ENCODE measurements around the gene PSMC2. TPM values are rescaled to one million over a fixed set of nuclear protein-coding genes. Genes with fewer than 3 reads are reported as not detected.

Gene PSMC2
- polyA plus RNA-seq, 1 donor (not counting 4 experiments of a cell fraction or from before 2014, with no cell fraction given), result 240 TPM

DNA sequence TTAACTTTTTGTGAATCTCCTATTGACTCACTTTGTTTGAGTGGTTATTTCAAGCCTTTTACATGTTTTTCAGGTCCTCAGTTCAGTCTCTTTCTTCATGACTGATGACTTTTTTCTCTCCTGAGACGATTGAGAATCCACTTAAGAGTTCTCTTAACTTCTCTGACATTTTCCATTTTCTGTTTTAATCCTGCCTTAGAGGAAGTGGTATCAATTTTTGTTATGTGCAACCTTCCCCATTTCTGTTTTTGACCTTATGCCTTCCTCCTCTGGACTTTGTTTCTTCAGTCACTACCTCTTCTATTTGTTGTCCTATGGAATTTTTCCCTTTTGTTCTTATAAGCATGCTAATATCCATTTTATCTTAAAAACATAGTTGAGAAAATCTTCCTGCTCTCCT is 2.4 kb downstream of the PSMC2 start:
- peaks cover 18% of the 10 kb centered on the region for H3K4me1 ChIP-seq (ENCODE audit: control insufficient read depth, extremely low read depth, insufficient read depth, low read length)
- TF ChIP-seq, protein P1, sequence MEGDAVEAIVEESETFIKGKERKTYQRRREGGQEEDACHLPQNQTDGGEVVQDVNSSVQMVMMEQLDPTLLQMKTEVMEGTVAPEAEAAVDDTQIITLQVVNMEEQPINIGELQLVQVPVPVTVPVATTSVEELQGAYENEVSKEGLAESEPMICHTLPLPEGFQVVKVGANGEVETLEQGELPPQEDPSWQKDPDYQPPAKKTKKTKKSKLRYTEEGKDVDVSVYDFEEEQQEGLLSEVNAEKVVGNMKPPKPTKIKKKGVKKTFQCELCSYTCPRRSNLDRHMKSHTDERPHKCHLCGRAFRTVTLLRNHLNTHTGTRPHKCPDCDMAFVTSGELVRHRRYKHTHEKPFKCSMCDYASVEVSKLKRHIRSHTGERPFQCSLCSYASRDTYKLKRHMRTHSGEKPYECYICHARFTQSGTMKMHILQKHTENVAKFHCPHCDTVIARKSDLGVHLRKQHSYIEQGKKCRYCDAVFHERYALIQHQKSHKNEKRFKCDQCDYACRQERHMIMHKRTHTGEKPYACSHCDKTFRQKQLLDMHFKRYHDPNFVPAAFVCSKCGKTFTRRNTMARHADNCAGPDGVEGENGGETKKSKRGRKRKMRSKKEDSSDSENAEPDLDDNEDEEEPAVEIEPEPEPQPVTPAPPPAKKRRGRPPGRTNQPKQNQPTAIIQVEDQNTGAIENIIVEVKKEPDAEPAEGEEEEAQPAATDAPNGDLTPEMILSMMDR (optimal IDR thresholded peaks at IDR 0.05 in 1 of 3, IDR thresholded peaks at IDR 0.05 in 1 of 3, conservative IDR thresholded peaks at IDR 0.05 in 1 of 3; ENCODE audit: extremely low read depth in 1 of 3, insufficient read depth in 2 of 3, low read length in 3 of 3), result no peak
- TF ChIP-seq EZH2 (IDR thresholded peaks at IDR 0.05; ENCODE audit: low read length), result no peak
- no peaks in the 10 kb centered on the region for H3K9me3 ChIP-seq (ENCODE audit: control insufficient read depth, low read depth, low read length)
- FAIRE-seq, result no peak
- H3K79me2 ChIP-seq (ENCODE audit: control insufficient read depth, insufficient read depth, low read length), result peaks cover 65% of the 10 kb centered on the region
- no peak overlapping the region for H3K27ac ChIP-seq (ENCODE audit: control insufficient read depth, insufficient read depth, low read length)
- no peak overlapping the region for H2AFZ ChIP-seq (ENCODE audit: control insufficient read depth, low read length)
- H3K9me1 ChIP-seq (ENCODE audit: control insufficient read depth, extremely low read depth, insufficient read depth, low read length), result no peaks in the 10 kb centered on the region
- H3K36me3 ChIP-seq (ENCODE audit: control insufficient read depth in 2 of 2, extremely low read depth in 1 of 2, insufficient read depth in 2 of 2, low read length in 2 of 2), result peaks cover 4 to 7% of the 10 kb centered on the region in 2 experiments
- no peak for DNase-seq (ENCODE audit: low read depth, low spot score)
- no peak overlapping the region for H3K9ac ChIP-seq (ENCODE audit: control insufficient read depth, extremely low read depth, insufficient read depth, low read length)
- H4K20me1 ChIP-seq (ENCODE audit: control insufficient read depth, extremely low read depth, insufficient read depth, low read length), result peaks cover 2% of the 10 kb centered on the region
- no peaks in the 10 kb centered on the region for H3K27me3 ChIP-seq (ENCODE audit: control insufficient read depth, extremely low read depth, insufficient read depth, low read length)
- H3K4me2 ChIP-seq (ENCODE audit: control insufficient read depth, extremely low read depth, insufficient read depth, low read depth, low read length), result peak overlapping the region; percentile 32
- dilution Hi-C loops (cut with MboI; ENCODE audit: extremely low pct_ligation_motif_present, low sequenced_read_pairs), result no loop called here
- H3K4me3 ChIP-seq (ENCODE audit: control insufficient read depth in 2 of 3, extremely low read depth in 1 of 3, insufficient read depth in 2 of 3, low read depth in 1 of 3, low read length in 3 of 3), result peak overlapping the region in 1 of 3 experiments; percentile 18

- DNase-seq (ENCODE audit: low read depth, low spot score), result no peak
- no peaks in the 10 kb centered on the region for H3K9me1 ChIP-seq (ENCODE audit: control insufficient read depth, extremely low read depth, insufficient read depth, low read length)
- H3K4me3 ChIP-seq (ENCODE audit: control insufficient read depth in 2 of 3, extremely low read depth in 1 of 3, insufficient read depth in 2 of 3, low read depth in 1 of 3, low read length in 3 of 3), result no peak overlapping the region
- H3K9me3 ChIP-seq (ENCODE audit: control insufficient read depth, low read depth, low read length), result no peaks in the 10 kb centered on the region
- no peaks in the 10 kb centered on the region for H4K20me1 ChIP-seq (ENCODE audit: control insufficient read depth, extremely low read depth, insufficient read depth, low read length)
- peaks cover 11 to 21% of the 10 kb centered on the region in 2 experiments for H3K36me3 ChIP-seq (ENCODE audit: control insufficient read depth in 2 of 2, extremely low read depth in 1 of 2, insufficient read depth in 2 of 2, low read length in 2 of 2)
- dilution Hi-C loops (cut with MboI; ENCODE audit: extremely low pct_ligation_motif_present, low sequenced_read_pairs), result no loop called here
- H3K9ac ChIP-seq (ENCODE audit: control insufficient read depth, extremely low read depth, insufficient read depth, low read length), result no peak overlapping the region
- TF ChIP-seq, protein P1 (optimal IDR thresholded peaks at IDR 0.05 in 1 of 3, IDR thresholded peaks at IDR 0.05 in 1 of 3, conservative IDR thresholded peaks at IDR 0.05 in 1 of 3; ENCODE audit: extremely low read depth in 1 of 3, insufficient read depth in 2 of 3, low read length in 3 of 3), result no peak
- TF ChIP-seq EZH2 (IDR thresholded peaks at IDR 0.05; ENCODE audit: low read length), result no peak
- no peak overlapping the region for H3K27ac ChIP-seq (ENCODE audit: control insufficient read depth, insufficient read depth, low read length)
- no peaks in the 10 kb centered on the region for H3K27me3 ChIP-seq (ENCODE audit: control insufficient read depth, extremely low read depth, insufficient read depth, low read length)
- no peak overlapping the region for H3K4me2 ChIP-seq (ENCODE audit: control insufficient read depth, extremely low read depth, insufficient read depth, low read depth, low read length)
- no peak for FAIRE-seq
- H3K79me2 ChIP-seq (ENCODE audit: control insufficient read depth, insufficient read depth, low read length), result no peaks in the 10 kb centered on the region
- H3K4me1 ChIP-seq (ENCODE audit: control insufficient read depth, extremely low read depth, insufficient read depth, low read length), result no peaks in the 10 kb centered on the region
- no peak overlapping the region for H2AFZ ChIP-seq (ENCODE audit: control insufficient read depth, low read length)
Observed at GRCh38 chr7:103369432-103369831, 22.0 kb downstream of the PSMC2 start.

Measured in keratinocyte (primary cell).